ENCODE data around the gene GPATCH2. TPM values are rescaled to one million over a fixed set of nuclear protein-coding genes. Genes with fewer than 3 reads are reported as not detected.

The GPATCH2 gene
- total RNA-seq, 1 experiment from 2014 or later = 11.2 TPM

GRCh38 chr1:217437376-217437775 is 193.5 kb downstream of the GPATCH2 start:
- no peak overlapping the region for H3K4me3 ChIP-seq (ENCODE audit: low read depth in 2 of 2, low read length in 2 of 2)
- no peaks in the 10 kb centered on the region for H3K27me3 ChIP-seq (ENCODE audit: control insufficient read depth, insufficient read depth, low read length)
- ATAC-seq (no peak), DNase-seq (ENCODE audit: low read depth, low spot score) (no peak)
- no peak for TF ChIP-seq POLR2AphosphoS5 (IDR thresholded peaks at IDR 0.05; ENCODE audit: low read depth, low read length)
- TF ChIP-seq TCF7L2 (IDR thresholded peaks at IDR 0.05; ENCODE audit: low read depth, low read length) = no peak
- no peaks in the 10 kb centered on the region for H3K4me1 ChIP-seq (ENCODE audit: control insufficient read depth, insufficient read depth, low read length)
- no peaks in the 10 kb centered on the region for H3K9me3 ChIP-seq (ENCODE audit: control insufficient read depth, insufficient read depth, low read depth, low read length)
- H3K27ac ChIP-seq (ENCODE audit: low read length) = no peak overlapping the region
- no TSS peak for BruUV-seq (replicated peaks)
- in situ Hi-C loops (cut with HindIII; ENCODE audit: low pct_unique_long_range_greater_than_20kb, low sequenced_read_pairs) = no loop called here
- intact Hi-C loops (cut with micrococcal nuclease; ENCODE audit: unreplicated experiment) = no loop called here
- ChIA-PET CTCF (no interaction called here), POLR2A (no interaction called here)
- no peaks in the 10 kb centered on the region for H3K36me3 ChIP-seq (ENCODE audit: control insufficient read depth, insufficient read depth, low read length)

- POLR2A ChIA-PET = no interaction called here
- no peak for TF ChIP-seq CTCF (IDR thresholded peaks at IDR 0.05)
- no TSS peak for BruUV-seq (replicated peaks)
- ATAC-seq = no peak
- Histone ChIP-seq H3K4me1 (ENCODE audit: control insufficient read depth, insufficient read depth, low read length) (no peaks in the 10 kb centered on the region), H3K4me3 (ENCODE audit: low read depth in 2 of 2, low read length in 2 of 2) (no peak overlapping the region), H3K27ac (ENCODE audit: low read length) (no peak overlapping the region), H3K27me3 (ENCODE audit: control insufficient read depth, insufficient read depth, low read length) (no peaks in the 10 kb centered on the region), H3K36me3 (ENCODE audit: control insufficient read depth, insufficient read depth, low read length) (no peaks in the 10 kb centered on the region), H3K9me3 (ENCODE audit: control insufficient read depth, insufficient read depth, low read depth, low read length) (no peaks in the 10 kb centered on the region)
- in situ Hi-C loops (cut with HindIII; ENCODE audit: low pct_unique_long_range_greater_than_20kb, low sequenced_read_pairs) (no loop called here), intact Hi-C loops (cut with micrococcal nuclease; ENCODE audit: unreplicated experiment) (no loop called here)
- no peak for DNase-seq (ENCODE audit: low read depth, low spot score)
- CTCF ChIA-PET = no interaction called here
Observed at GRCh38 chr1:217435204-217435603, 195.7 kb downstream of the GPATCH2 start.

GRCh38 chr1:217433664-217434063 is 197.2 kb downstream of the GPATCH2 start:
- Histone ChIP-seq H3K36me3 (ENCODE audit: control insufficient read depth, insufficient read depth, low read length) (no peaks in the 10 kb centered on the region), H3K4me1 (ENCODE audit: control insufficient read depth, insufficient read depth, low read length) (no peaks in the 10 kb centered on the region), H3K27ac (ENCODE audit: low read length) (no peak overlapping the region), H3K4me3 (ENCODE audit: low read depth in 2 of 2, low read length in 2 of 2) (no peak overlapping the region), H3K9me3 (ENCODE audit: control insufficient read depth, insufficient read depth, low read depth, low read length) (no peaks in the 10 kb centered on the region), H3K27me3 (ENCODE audit: control insufficient read depth, insufficient read depth, low read length) (no peaks in the 10 kb centered on the region)
- no peak for ATAC-seq
- no TSS peak for BruUV-seq (replicated peaks)
- no peak for TF ChIP-seq TCF7L2 (IDR thresholded peaks at IDR 0.05; ENCODE audit: low read depth, low read length)
- TF ChIP-seq SIN3A (IDR thresholded peaks at IDR 0.05; ENCODE audit: borderline replicate concordance, insufficient read depth, low read depth, low read length) = no peak
- TF ChIP-seq, protein P1, sequence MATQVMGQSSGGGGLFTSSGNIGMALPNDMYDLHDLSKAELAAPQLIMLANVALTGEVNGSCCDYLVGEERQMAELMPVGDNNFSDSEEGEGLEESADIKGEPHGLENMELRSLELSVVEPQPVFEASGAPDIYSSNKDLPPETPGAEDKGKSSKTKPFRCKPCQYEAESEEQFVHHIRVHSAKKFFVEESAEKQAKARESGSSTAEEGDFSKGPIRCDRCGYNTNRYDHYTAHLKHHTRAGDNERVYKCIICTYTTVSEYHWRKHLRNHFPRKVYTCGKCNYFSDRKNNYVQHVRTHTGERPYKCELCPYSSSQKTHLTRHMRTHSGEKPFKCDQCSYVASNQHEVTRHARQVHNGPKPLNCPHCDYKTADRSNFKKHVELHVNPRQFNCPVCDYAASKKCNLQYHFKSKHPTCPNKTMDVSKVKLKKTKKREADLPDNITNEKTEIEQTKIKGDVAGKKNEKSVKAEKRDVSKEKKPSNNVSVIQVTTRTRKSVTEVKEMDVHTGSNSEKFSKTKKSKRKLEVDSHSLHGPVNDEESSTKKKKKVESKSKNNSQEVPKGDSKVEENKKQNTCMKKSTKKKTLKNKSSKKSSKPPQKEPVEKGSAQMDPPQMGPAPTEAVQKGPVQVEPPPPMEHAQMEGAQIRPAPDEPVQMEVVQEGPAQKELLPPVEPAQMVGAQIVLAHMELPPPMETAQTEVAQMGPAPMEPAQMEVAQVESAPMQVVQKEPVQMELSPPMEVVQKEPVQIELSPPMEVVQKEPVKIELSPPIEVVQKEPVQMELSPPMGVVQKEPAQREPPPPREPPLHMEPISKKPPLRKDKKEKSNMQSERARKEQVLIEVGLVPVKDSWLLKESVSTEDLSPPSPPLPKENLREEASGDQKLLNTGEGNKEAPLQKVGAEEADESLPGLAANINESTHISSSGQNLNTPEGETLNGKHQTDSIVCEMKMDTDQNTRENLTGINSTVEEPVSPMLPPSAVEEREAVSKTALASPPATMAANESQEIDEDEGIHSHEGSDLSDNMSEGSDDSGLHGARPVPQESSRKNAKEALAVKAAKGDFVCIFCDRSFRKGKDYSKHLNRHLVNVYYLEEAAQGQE (IDR thresholded peaks at IDR 0.05; ENCODE audit: insufficient read depth in 1 of 2, low read depth in 2 of 2, low read length in 1 of 2) = no peak
- no peak for TF ChIP-seq POLR2AphosphoS5 (IDR thresholded peaks at IDR 0.05; ENCODE audit: low read depth, low read length)
- TF ChIP-seq CTCF (IDR thresholded peaks at IDR 0.05) = no peak
- CTCF ChIA-PET = no interaction called here
- DNase-seq (ENCODE audit: low read depth, low spot score) = no peak
- intact Hi-C loops (cut with micrococcal nuclease; ENCODE audit: unreplicated experiment) (no loop called here), in situ Hi-C loops (cut with HindIII; ENCODE audit: low pct_unique_long_range_greater_than_20kb, low sequenced_read_pairs) (no loop called here)
- POLR2A ChIA-PET = no interaction called here
